IPS DF 19.7 (cell line): Measurements from ENCODE around the gene STK38L.

Source experiments
- DNase-seq: peaks from one replicate; pipeline ENCODE4 v3.0.0-alpha.2; 2013; ENCODE audit warnings: low read depth, low spot score

Gene STK38L

GRCh38 chr12:27316947-27317346, 72.9 kb downstream of the STK38L start:
- DNase-seq, result no peak

GRCh38 chr12:27319409-27319808, 75.3 kb downstream of the STK38L start:
- DNase-seq, result no peak

- DNase-seq, result no peak
Observed at GRCh38 chr12:27319848-27320247, 75.8 kb downstream of the STK38L start.

- no peak for DNase-seq
Observed at GRCh38 chr12:27324530-27324929, 80.4 kb downstream of the STK38L start.

GRCh38 chr12:27330846-27331245, 86.8 kb downstream of the STK38L start:
- no peak for DNase-seq

- DNase-seq, result no peak
Observed at GRCh38 chr12:27331291-27331926, 87.3 kb downstream of the STK38L start.

DNA sequence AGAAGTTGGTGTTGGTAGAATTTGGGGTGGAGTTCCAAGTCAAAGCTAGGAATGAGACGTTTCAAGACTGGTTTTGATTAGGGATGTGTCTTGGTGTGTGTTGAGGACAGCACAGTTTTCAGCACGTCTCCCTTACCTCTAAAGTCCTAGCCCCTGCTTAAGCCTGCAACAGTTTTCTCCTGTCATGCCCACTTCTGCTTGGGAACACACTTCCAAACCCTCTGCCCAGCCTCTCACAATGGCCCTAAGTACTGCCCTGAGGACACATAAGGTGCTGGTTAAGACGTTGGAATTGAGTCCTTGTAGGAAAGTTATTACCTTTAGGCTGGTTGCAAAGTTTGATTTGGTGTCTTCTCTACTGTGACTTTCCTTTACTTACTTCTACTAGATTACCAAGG, 87.8 kb downstream of the STK38L start:
- DNase-seq, result no peak

- DNase-seq, result no peak
Observed at GRCh38 chr12:27332407-27332713, 88.3 kb downstream of the STK38L start.

DNA sequence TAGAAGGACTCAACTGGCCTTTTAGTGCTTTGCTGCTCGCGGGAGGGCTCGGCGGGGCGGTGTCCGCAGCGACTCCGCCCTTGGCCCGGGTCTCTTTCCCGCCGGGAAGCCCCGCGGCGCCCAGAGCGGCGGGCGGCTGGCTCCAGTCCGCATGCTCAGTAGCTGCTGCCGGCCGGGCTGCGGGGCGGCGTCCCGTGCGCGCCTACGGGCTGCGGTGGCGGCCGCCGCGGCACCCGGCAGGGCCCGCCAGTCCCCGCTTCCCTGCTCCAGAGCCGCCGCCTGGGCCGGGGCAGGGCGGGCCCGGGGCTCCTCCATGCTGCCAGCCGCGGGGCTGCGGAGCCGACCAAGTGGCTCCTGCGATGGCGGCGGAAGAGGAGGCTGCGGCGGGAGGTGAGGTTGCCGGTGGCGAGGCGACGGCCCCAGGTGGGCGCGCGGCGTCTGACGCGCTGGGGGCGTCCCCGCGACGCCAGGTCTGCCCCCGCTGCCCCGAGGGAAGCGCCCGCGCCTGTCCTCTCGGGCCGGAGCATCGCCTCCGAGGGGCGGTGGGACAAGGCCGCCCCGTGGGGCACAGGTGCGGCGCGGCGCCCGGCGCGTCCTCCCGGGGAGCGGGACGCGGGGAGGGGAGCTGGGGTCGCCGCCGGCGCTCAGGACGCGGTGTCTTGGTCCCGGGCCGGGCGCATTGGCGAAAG, 88.8 kb downstream of the STK38L start, which contains the start of gene BMAL2:
Gene BMAL2, plus strand, starts transcription at position 123 of the 689 bp plus-strand sequence. Its CDS starts 237 bp downstream, at position 360.
- DNase-seq, result no peak

GRCh38 chr12:27333403-27334009, 89.4 kb downstream of the STK38L start:
- no peak for DNase-seq

DNA sequence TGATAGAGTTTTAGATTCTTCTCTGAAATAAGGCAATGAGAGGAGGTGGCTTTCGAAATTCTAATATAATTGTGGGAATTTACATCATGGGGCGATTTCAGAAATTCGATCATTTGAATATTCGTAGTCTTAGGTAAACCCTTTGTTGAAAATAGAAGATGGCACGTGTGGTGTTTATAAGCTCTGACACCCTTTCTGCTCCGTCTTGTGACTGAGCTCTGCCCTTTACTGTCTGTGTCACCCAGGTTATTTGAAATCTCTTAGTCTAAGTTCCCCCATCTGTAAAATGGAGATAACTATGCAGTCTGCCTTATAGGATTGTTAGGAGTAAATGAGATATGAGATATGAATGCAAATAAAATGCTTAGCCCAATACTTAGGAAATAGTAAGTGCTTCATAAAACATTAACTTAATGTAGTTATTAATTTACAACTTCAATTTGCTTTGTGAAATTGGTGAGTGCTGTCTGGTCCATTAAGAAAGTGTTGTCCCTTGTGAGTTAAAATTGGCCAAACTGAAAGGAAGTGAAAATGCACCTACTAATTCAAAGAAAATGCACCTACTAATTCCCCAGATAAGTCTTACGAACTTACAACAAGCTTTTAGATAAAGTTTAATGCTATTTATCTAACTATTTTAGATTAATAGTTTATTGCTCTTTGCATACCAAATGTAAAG, 90.1 kb downstream of the STK38L start:
- DNase-seq, result no peak

DNA sequence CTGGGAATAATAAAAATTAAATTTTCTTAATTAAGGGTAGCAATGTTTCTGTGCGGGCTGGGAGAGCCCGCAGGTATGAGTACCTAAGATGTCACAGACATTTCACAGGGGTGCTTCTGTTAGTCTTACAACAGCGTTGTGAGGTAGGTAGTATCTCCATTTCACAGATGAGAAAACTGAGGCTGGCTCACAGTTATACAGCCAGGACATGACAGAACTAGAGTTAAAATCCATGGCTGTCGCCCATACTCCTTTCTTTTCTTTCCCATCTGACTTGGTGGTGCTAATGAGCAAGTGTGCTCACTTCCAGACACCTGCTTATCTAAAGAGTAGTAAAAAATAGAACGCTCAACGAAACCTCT, 90.6 kb downstream of the STK38L start:
- no peak for DNase-seq

DNA sequence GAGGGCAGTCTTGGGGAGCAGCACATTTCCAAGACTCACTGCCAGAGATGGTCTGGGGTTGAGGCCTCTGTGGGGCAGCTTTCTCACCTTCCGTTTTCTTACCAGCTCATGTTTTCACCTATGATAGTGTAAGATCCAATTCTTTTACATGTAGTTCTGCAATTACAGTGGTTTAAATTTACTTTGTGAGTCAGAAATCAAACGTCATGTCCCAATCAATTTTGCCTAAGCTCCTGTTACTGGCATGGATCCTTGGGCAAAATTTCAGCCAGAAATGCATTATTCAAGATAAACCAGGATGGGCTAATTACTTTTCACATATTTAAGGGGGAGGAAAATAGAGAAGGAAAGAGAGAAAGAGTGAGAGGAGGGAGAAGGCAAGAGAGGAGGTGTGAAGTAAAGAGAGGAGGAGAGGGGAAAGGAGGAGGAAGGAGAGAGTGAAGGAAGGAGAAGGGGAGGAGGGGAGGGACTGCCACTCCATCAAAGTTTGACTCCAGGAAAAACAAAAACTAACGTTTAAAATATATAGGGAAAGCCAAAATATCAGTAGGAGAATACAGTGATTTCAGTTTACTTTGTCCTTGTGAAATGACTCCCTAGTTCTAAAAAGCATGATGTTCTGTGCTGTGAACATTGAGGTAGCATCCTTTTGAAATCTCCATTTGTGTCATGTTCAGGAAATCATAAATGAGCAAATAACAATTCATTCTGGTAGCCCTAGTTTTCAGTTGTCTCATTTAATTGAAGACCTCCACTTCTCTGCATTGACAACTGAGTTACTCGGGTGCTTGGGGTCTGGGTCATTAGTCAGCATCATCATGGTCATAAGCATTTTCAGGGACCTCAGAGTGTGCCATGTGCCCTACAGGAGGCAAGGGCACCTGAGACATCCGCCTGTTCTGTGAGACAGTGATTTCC, 91.5 kb downstream of the STK38L start:
- no peak for DNase-seq

GRCh38 chr12:27336282-27336653, 92.2 kb downstream of the STK38L start:
- no peak for DNase-seq

DNA sequence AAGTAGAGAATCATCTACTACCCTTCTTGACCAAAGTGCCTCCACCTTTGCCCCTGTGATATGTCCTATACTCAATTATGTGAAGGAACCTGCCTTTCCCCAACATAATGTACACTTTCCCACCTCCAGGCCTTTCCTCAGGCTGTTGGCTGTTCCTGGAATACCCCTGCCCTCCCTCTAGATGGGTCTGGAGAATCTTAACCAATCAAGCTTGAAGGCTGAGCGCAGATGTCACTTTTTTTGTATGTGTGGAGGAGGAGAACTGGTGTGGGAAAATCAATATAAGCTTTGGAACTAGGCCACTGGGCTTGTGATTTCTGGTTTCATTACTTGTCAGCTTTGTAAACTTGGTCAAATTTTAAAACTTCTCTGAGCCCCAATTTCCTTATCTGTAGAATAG, 93.3 kb downstream of the STK38L start:
- DNase-seq, result no peak

DNA sequence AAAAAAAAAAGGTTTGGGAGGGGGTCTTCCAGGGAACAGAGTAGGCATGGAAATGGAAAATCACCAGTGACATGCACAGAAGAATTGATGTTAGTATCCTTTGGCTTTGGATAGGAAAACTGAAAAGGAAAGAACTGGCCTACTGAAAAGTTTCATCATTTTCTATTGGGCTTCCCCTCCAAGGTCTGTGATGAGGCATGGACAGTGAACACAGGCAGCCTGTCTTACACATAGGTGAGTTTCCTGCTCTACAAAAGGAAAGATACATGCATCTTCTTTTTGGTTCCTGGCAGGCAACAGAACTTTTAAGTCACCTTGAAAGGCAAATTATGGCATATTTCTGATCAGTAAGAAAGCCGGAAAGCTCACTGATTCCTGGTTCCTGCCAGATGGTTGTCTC, 94.4 kb downstream of the STK38L start:
- no peak for DNase-seq

- no peak for DNase-seq
Observed at GRCh38 chr12:27340971-27341370, 96.9 kb downstream of the STK38L start.

DNA sequence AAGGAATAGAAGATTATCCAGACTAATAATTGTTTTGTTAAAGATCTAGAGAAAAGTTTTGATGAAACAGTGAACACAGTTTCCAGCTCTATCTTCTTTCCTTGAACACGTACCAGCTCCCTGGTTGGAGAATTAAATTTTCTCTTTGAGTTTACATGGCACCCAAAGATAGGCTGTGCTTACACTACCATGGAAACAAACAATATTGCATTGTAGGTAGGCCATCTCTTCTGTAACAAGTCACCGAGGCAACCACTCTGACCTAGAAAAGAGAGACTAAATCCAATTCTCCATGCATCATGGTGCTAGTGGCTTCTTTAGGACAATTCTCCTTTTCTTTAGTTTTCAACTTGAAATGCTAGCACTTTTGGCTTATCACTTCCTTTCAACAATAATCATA, 98.5 kb downstream of the STK38L start:
- no peak for DNase-seq

GRCh38 chr12:27343255-27344000, 99.3 kb downstream of the STK38L start:
- no peak for DNase-seq

DNA sequence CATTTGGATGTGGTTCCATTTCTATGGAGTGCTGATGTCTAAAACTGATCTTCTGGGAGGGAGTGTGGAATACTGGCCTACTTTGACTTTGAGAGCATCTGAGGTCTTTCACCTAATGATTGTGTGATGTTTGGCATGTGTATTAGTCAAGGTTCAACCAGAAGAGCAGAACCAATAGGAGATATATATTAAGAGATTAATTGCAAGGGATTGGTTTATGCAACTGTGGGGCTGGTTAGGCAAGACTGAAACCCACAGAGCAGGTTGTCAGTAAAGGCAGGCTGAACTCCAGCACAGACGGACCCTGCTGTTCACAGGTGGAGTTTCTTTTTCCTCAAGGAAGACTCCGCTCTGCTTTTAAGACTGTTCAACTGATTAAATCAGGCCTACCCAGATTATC, 100.2 kb downstream of the STK38L start:
- DNase-seq, result no peak

DNA sequence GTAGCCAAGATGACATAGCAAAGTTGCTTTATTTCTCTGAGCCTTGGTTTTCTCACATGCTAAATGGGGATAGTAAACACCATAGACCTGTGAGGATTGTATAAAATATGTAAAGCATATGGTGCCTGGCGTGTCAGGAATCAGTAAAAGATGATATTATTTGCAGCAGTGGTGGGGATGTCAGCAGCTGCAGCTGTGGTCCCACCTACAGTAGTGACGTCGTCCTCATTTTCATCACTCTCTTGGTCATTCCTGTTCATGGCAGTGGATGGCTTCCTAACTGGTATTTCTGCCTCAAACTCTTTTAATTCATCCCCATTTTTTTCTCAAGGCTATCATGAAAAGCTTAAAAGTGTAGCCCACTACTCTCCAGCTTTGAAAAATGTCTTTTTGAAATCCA, 100.7 kb downstream of the STK38L start:
- DNase-seq, result no peak
